Large intestine (tissue), 3 donors: ENCODE data around the gene PCDHGA4. TPM values are rescaled to one million over a fixed set of nuclear protein-coding genes. Genes with fewer than 3 reads are reported as not detected.
"Not testable (repeated sequence)": the region's sequence is repeated elsewhere in the genome, so short reads cannot be mapped to it uniquely, and the experiment has no call there.

ENCODE experiments used
- DNase-seq, 2 donors: peaks; one replicate each; pipeline versions ENCODE4 v3.0.0 to v3.0.0-alpha.2; 2013
- H3K27ac ChIP-seq: one replicate; pipeline ENCODE4 v1.5.1; 2013; ENCODE audit warnings: low read length
- H3K27me3 ChIP-seq: 2 replicates; pipeline ENCODE4 v1.6.1; 2013; ENCODE audit warnings: low read length; ENCODE audit not compliant: control insufficient read depth, insufficient read depth
- H3K36me3 ChIP-seq: 2 replicates; pipeline ENCODE4 v1.6.1; 2013; ENCODE audit warnings: low read length; ENCODE audit not compliant: control insufficient read depth, insufficient read depth
- H3K4me1 ChIP-seq: one replicate; pipeline ENCODE4 v1.6.1; 2013; ENCODE audit warnings: low read length; ENCODE audit not compliant: control insufficient read depth, insufficient read depth
- H3K4me3 ChIP-seq: one replicate; pipeline ENCODE4 v1.5.1; 2013; ENCODE audit warnings: low read length
- H3K9me3 ChIP-seq: one replicate; pipeline ENCODE4 v1.6.1; 2013; ENCODE audit warnings: mild to moderate bottlenecking, low read depth, low read length, moderate library complexity; ENCODE audit not compliant: control insufficient read depth
- WGBS: methylation state at CpG from one replicate; pipeline ENCODE4 v1.1.5; 2013; ENCODE audit warnings: low lambda C conversion rate; ENCODE audit not compliant: insufficient coverage; 5-methylcytosine and 5-hydroxymethylcytosine counted together
- polyA plus RNA-seq: library from polyadenylated mRNA; unstranded; fragments of 120-200 nt; gene quantifications from one replicate; pipeline ENCODE4 v1.2.1, GENCODE V29; 2013

The PCDHGA4 gene
- polyA plus RNA-seq, 1 donor, result 0.79 TPM

DNA sequence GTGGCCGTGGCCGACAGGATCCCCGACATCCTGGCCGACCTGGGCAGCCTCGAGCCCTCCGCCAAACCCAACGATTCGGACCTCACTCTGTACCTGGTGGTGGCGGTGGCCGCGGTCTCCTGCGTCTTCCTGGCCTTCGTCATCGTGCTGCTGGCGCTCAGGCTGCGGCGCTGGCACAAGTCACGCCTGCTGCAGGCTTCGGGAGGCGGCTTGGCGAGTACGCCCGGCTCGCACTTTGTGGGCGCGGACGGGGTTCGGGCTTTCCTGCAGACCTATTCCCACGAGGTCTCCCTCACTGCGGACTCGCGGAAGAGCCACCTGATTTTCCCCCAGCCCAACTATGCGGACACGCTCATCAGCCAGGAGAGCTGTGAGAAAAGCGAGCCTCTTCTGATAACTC is 8.8 kb upstream of the PCDHGA4 start:
- WGBS, result no CpG with 5 or more reads among the region's 35 CpGs
- peaks cover 28% of the 10 kb centered on the region for H3K27me3 ChIP-seq

GRCh38 chr5:141349917-141350619 is 4.8 kb upstream of the PCDHGA4 start, which contains the start of gene PCDHGB1:
Gene PCDHGB1, plus strand, starts transcription at chr5:141350099. Its CDS starts 162 bp downstream, at chr5:141350261.
- no peak within 1 kb of the TSS for H3K27ac ChIP-seq
- 60% methylated on average over 1 of the region's 29 CpGs for WGBS
- no peaks in the 10 kb centered on the region for H3K4me1 ChIP-seq
- no peak within 1 kb of the TSS for H3K4me3 ChIP-seq
- no peaks in the 10 kb centered on the region for H3K36me3 ChIP-seq
- no peak for DNase-seq
- peaks cover 31% of the 10 kb centered on the region for H3K27me3 ChIP-seq
- peaks cover 33% of the 10 kb centered on the region for H3K9me3 ChIP-seq

More for the DNA sequence above, 8.8 kb upstream of the PCDHGA4 start:
- H3K36me3 ChIP-seq, H3K4me1 ChIP-seq, DNase-seq, H3K4me3 ChIP-seq, H3K27ac ChIP-seq: not testable (repeated sequence)
- H3K9me3 ChIP-seq, result peaks cover 27% of the 10 kb centered on the region

GRCh38 chr5:141351591-141351990 is 3.2 kb upstream of the PCDHGA4 start:
- no peak for DNase-seq
- H3K36me3 ChIP-seq, result no peaks in the 10 kb centered on the region
- H3K4me3 ChIP-seq, result no peak overlapping the region
- H3K27me3 ChIP-seq, result peaks cover 35% of the 10 kb centered on the region
- peaks cover 31% of the 10 kb centered on the region for H3K9me3 ChIP-seq
- H3K27ac ChIP-seq, result no peak overlapping the region
- no peaks in the 10 kb centered on the region for H3K4me1 ChIP-seq
- WGBS, result no CpG with 5 or more reads among the region's 36 CpGs

DNA sequence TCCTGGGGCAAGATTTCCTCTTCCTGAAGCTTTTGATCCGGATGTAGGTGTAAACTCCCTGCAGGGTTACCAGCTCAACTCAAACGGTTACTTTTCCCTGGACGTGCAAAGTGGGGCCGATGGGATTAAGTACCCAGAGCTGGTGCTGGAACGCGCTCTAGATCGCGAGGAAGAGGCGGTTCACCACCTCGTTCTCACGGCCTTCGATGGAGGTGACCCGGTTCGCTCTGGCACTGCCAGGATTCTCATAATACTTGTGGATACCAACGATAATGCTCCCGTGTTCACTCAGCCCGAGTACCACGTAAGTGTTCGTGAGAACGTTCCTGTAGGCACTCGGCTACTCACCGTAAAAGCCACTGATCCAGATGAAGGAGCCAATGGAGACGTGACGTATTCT is 820 bp downstream of the PCDHGA4 start:
- peaks cover 36% of the 10 kb centered on the region for H3K27me3 ChIP-seq
- peaks cover 37% of the 10 kb centered on the region for H3K9me3 ChIP-seq
- no peak for DNase-seq
- no peaks in the 10 kb centered on the region for H3K36me3 ChIP-seq
- H3K27ac ChIP-seq, result no peak overlapping the region
- no peak overlapping the region for H3K4me3 ChIP-seq
- WGBS, result no CpG with 5 or more reads among the region's 24 CpGs
- no peaks in the 10 kb centered on the region for H3K4me1 ChIP-seq

GRCh38 chr5:141356133-141356532 is 1.3 kb downstream of the PCDHGA4 start:
- no peak overlapping the region for H3K27ac ChIP-seq
- no peak overlapping the region for H3K4me3 ChIP-seq
- H3K36me3 ChIP-seq, result no peaks in the 10 kb centered on the region
- H3K27me3 ChIP-seq, result peaks cover 35% of the 10 kb centered on the region
- DNase-seq, result no peak
- no CpG with 5 or more reads among the region's 5 CpGs for WGBS
- no peaks in the 10 kb centered on the region for H3K4me1 ChIP-seq
- peaks cover 37% of the 10 kb centered on the region for H3K9me3 ChIP-seq

DNA sequence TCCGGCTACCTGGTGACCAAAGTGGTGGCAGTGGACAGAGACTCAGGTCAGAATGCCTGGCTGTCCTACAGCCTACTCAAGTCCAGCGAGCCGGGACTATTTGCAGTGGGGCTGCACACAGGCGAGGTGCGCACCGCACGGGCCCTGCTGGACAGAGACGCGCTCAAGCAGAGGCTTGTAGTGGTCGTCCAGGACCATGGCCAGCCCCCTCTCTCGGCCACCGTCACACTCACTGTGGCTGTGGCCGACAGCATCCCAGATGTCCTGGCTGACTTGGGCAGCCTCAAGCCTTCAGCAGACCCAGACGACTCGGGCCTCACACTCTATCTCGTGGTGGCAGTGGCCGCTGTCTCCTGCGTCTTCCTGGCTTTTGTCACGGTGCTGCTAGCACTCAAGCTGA is 2.1 kb downstream of the PCDHGA4 start:
- no peaks in the 10 kb centered on the region for H3K36me3 ChIP-seq
- no peak for DNase-seq
- H3K9me3 ChIP-seq, result peaks cover 39% of the 10 kb centered on the region
- no peak overlapping the region for H3K27ac ChIP-seq
- no peak overlapping the region for H3K4me3 ChIP-seq
- H3K4me1 ChIP-seq, result no peaks in the 10 kb centered on the region
- WGBS, result no CpG with 5 or more reads among the region's 19 CpGs
- peaks cover 35% of the 10 kb centered on the region for H3K27me3 ChIP-seq

DNA sequence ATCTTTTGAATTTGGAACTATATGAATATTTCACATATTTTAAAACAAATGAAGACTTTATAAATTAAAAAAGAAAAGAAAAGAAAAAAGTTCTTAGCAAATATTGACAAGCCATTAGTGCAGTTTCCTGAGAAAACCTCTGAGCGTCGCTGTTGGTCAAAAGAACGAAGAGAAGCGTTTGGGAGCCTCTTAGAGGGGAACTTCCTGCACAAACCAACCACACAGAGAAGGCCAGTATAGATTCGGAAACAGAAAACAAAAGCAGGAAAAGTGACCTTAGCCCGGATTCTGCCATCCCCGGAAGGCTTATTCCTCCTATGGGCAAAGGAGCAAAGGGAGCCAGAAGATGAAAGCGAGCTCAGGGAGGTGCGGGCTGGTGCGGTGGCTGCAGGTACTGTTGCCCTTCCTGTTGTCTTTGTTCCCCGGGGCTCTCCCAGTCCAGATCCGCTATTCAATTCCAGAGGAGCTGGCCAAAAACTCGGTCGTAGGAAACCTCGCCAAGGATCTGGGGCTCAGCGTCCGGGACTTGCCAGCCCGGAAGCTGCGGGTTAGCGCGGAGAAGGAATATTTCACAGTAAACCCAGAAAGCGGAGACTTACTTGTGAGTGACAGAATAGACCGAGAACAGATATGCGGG is 5.1 kb downstream of the PCDHGA4 start, which contains the start of gene PCDHGB2:
PCDHGB2 (plus strand) TSS at position 205 of the 637 bp plus-strand sequence; CDS start at position 347, 142 bp downstream.
- no CpG with 5 or more reads among the region's 24 CpGs for WGBS
- Histone ChIP-seq H3K4me3 (no peak within 1 kb of the TSS), H3K27me3 (peaks cover 45% of the 10 kb centered on the region), H3K36me3 (no peaks in the 10 kb centered on the region), H3K27ac (no peak within 1 kb of the TSS), H3K9me3 (peaks cover 42% of the 10 kb centered on the region), H3K4me1 (no peaks in the 10 kb centered on the region)
- no peak for DNase-seq

- 10% methylated on average over 2 of the region's 15 CpGs for WGBS
- DNase-seq, result no peak
- Histone ChIP-seq H3K9me3 (peaks cover 42% of the 10 kb centered on the region), H3K27ac (no peak overlapping the region), H3K4me3 (no peak overlapping the region), H3K36me3 (no peaks in the 10 kb centered on the region), H3K27me3 (peaks cover 47% of the 10 kb centered on the region), H3K4me1 (no peaks in the 10 kb centered on the region)
Observed at GRCh38 chr5:141360685-141361084, 5.9 kb downstream of the PCDHGA4 start.

DNA sequence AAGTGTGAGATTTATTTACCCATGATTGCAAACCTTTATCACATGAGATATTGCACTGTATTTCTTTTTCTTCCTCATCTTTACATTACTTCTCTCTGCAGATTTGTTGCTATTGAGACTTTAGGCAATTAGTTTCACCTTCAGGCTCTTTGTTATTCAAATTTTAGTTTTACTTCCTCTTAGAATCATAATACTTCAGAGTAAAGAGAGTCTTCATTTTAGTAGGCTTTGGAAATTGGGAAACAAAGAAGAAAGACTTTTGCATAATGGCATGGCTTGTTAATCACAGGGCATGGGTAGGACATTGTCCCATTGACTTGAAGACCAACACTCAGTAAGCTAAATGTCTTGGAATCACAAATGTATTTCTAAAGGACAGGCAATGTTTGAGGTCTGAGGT is 7.9 kb downstream of the PCDHGA4 start:
- H3K4me1 ChIP-seq, result no peaks in the 10 kb centered on the region
- no peaks in the 10 kb centered on the region for H3K36me3 ChIP-seq
- H3K27ac ChIP-seq, result no peak overlapping the region
- peaks cover 52% of the 10 kb centered on the region for H3K27me3 ChIP-seq
- H3K9me3 ChIP-seq, result peaks cover 41% of the 10 kb centered on the region
- no peak for DNase-seq
- H3K4me3 ChIP-seq, result no peak overlapping the region

- H3K4me3 ChIP-seq, result no peak within 1 kb of the TSS
- H3K27me3 ChIP-seq, result peaks cover 52% of the 10 kb centered on the region
- 40% methylated on average over 2 of the region's 34 CpGs for WGBS
- no peaks in the 10 kb centered on the region for H3K36me3 ChIP-seq
- H3K4me1 ChIP-seq, result no peaks in the 10 kb centered on the region
- H3K9me3 ChIP-seq, result peaks cover 43% of the 10 kb centered on the region
- H3K27ac ChIP-seq, result no peak within 1 kb of the TSS
- no peak for DNase-seq
Observed at GRCh38 chr5:141363952-141364660, 9.3 kb downstream of the PCDHGA4 start, which contains the start of gene PCDHGA5. Gene PCDHGA5, plus strand, starts transcription at chr5:141364162. Its CDS starts 169 bp downstream, at chr5:141364331.
